AG10803 (cell line): ENCODE measurements around the gene SLX4IP.

Experiments
- DNase-seq: peaks from one replicate; pipeline ENCODE4 v3.0.0; 2010; ENCODE audit warnings: low read depth
- H3K4me3 ChIP-seq: 2 replicates; pipeline ENCODE4 v1.5.1; 2011; ENCODE audit warnings: mild to moderate bottlenecking, low read length, control low read depth
- CTCF ChIP-seq: conservative IDR thresholded peaks from 2 replicates; pipeline ENCODE4 v1.5.1; 2011; ENCODE audit warnings: mild to moderate bottlenecking, low read length, control low read depth, inconsistent platforms

Gene SLX4IP

GRCh38 chr20:10629946-10630650, 195.0 kb downstream of the SLX4IP start:
- TF ChIP-seq CTCF, result no peak

GRCh38 chr20:10631126-10631525, 196.0 kb downstream of the SLX4IP start:
- TF ChIP-seq CTCF, result no peak
- DNase-seq, result no peak
- H3K4me3 ChIP-seq, result no peak overlapping the region

More at GRCh38 chr20:10629946-10630650, 195.0 kb downstream of the SLX4IP start:
- no peak for DNase-seq
- no peak overlapping the region for H3K4me3 ChIP-seq

- H3K4me3 ChIP-seq, result no peak overlapping the region
- no peak for DNase-seq
- no peak for TF ChIP-seq CTCF
These were observed 197.8 kb downstream of the SLX4IP start for GRCh38 chr20:10632721-10633509.

GRCh38 chr20:10633718-10634117, 198.6 kb downstream of the SLX4IP start:
- H3K4me3 ChIP-seq, result no peak overlapping the region
- no peak for DNase-seq
- TF ChIP-seq CTCF, result no peak

- no peak for TF ChIP-seq CTCF
- H3K4me3 ChIP-seq, result no peak overlapping the region
- DNase-seq, result no peak
These were observed 199.1 kb downstream of the SLX4IP start for GRCh38 chr20:10634211-10634610.

GRCh38 chr20:10634683-10635411, 199.7 kb downstream of the SLX4IP start:
- no peak overlapping the region for H3K4me3 ChIP-seq
- peak; percentile 54 for DNase-seq
- no peak for TF ChIP-seq CTCF
